Measurements from ENCODE around the gene PTPRN2. TPM values are rescaled to one million over a fixed set of nuclear protein-coding genes. Genes with fewer than 3 reads are reported as not detected.
"Not testable (repeated sequence)": the region's sequence is repeated elsewhere in the genome, so short reads cannot be mapped to it uniquely, and the experiment has no call there.

Gene PTPRN2
- polyA plus RNA-seq, 1 donor from 2014 or later = 1.6 TPM

GRCh38 chr7:157951300-157952049, 636.1 kb downstream of the PTPRN2 start:
- H3K27me3 Mint-ChIP-seq = no peaks in the 10 kb centered on the region
- peaks cover 2% of the 10 kb centered on the region for H3K36me3 Mint-ChIP-seq
- peak overlapping the region in 1 of 3 donors; percentile 59 for H3K27ac Mint-ChIP-seq
- H3K9me3 Mint-ChIP-seq = peaks cover 5 to 15% (median 10%) of the 10 kb centered on the region in 3 donors
- peak overlapping the region in 1 of 4 donors; percentile 48 for H3K4me3 Mint-ChIP-seq
- no peaks in the 10 kb centered on the region for H3K4me1 Mint-ChIP-seq

GRCh38 chr7:157949711-157950110, 637.9 kb downstream of the PTPRN2 start:
- Mint-ChIP-seq H3K36me3 (peaks cover 2% of the 10 kb centered on the region), H3K27me3 (no peaks in the 10 kb centered on the region), H3K9me3 (peaks cover 5 to 21% (median 10%) of the 10 kb centered on the region in 3 donors), H3K27ac (no peak overlapping the region), H3K4me1 (no peaks in the 10 kb centered on the region), H3K4me3 (no peak overlapping the region)

- no peak overlapping the region for H3K4me3 Mint-ChIP-seq
- H3K36me3 Mint-ChIP-seq = peaks cover 2% of the 10 kb centered on the region
- H3K4me1 Mint-ChIP-seq = no peaks in the 10 kb centered on the region
- H3K27ac Mint-ChIP-seq = no peak overlapping the region
- no peaks in the 10 kb centered on the region for H3K27me3 Mint-ChIP-seq
- peaks cover 3 to 21% (median 10%) of the 10 kb centered on the region in 3 donors for H3K9me3 Mint-ChIP-seq
These were observed 640.1 kb downstream of the PTPRN2 start for GRCh38 chr7:157947504-157947903.

- Mint-ChIP-seq H3K27me3 (no peaks in the 10 kb centered on the region), H3K27ac (no peak overlapping the region), H3K4me3 (no peak overlapping the region), H3K9me3 (peaks cover 3 to 21% (median 10%) of the 10 kb centered on the region in 3 donors), H3K4me1 (no peaks in the 10 kb centered on the region), H3K36me3 (no peaks in the 10 kb centered on the region)
These were observed 641.1 kb downstream of the PTPRN2 start for GRCh38 chr7:157946398-157947060.

- Mint-ChIP-seq H3K4me3 (no peak overlapping the region), H3K36me3 (no peaks in the 10 kb centered on the region), H3K27ac (no peak overlapping the region), H3K9me3 (peaks cover 2 to 16% (median 7%) of the 10 kb centered on the region in 3 donors), H3K27me3 (no peaks in the 10 kb centered on the region), H3K4me1 (no peaks in the 10 kb centered on the region)
These were observed 642.2 kb downstream of the PTPRN2 start for GRCh38 chr7:157945401-157945800.

GRCh38 chr7:157944734-157945291, 642.8 kb downstream of the PTPRN2 start:
- no peak overlapping the region for H3K27ac Mint-ChIP-seq
- H3K9me3 Mint-ChIP-seq = peaks cover 0 to 16% (median 5%) of the 10 kb centered on the region in 3 donors
- no peaks in the 10 kb centered on the region for H3K36me3 Mint-ChIP-seq
- no peaks in the 10 kb centered on the region for H3K27me3 Mint-ChIP-seq
- no peaks in the 10 kb centered on the region for H3K4me1 Mint-ChIP-seq
- no peak overlapping the region for H3K4me3 Mint-ChIP-seq

GRCh38 chr7:157944051-157944450, 643.6 kb downstream of the PTPRN2 start:
- H3K27ac Mint-ChIP-seq = no peak overlapping the region

GRCh38 chr7:157943561-157943960, 644.1 kb downstream of the PTPRN2 start:
- Mint-ChIP-seq H3K4me3 (no peak overlapping the region), H3K27ac (no peak overlapping the region), H3K4me1 (no peaks in the 10 kb centered on the region), H3K9me3 (peaks cover 0 to 16% (median 5%) of the 10 kb centered on the region in 3 donors), H3K27me3 (no peaks in the 10 kb centered on the region), H3K36me3 (no peaks in the 10 kb centered on the region)

More at GRCh38 chr7:157944051-157944450, 643.6 kb downstream of the PTPRN2 start:
- Mint-ChIP-seq H3K36me3 (no peaks in the 10 kb centered on the region), H3K4me1 (no peaks in the 10 kb centered on the region), H3K27me3 (no peaks in the 10 kb centered on the region), H3K4me3 (no peak overlapping the region), H3K9me3 (peaks cover 0 to 16% (median 5%) of the 10 kb centered on the region in 3 donors)

GRCh38 chr7:157941210-157941609, 646.4 kb downstream of the PTPRN2 start:
- Mint-ChIP-seq H3K27ac (no peak overlapping the region), H3K4me1 (no peaks in the 10 kb centered on the region), H3K4me3 (no peak overlapping the region), H3K36me3 (no peaks in the 10 kb centered on the region), H3K27me3 (no peaks in the 10 kb centered on the region), H3K9me3 (peaks cover 0 to 8% (median 4%) of the 10 kb centered on the region in 3 donors)

GRCh38 chr7:157940497-157940896, 647.1 kb downstream of the PTPRN2 start:
- H3K4me3 Mint-ChIP-seq = no peak overlapping the region
- H3K27ac Mint-ChIP-seq = no peak overlapping the region
- peaks cover 0 to 8% (median 4%) of the 10 kb centered on the region in 3 donors for H3K9me3 Mint-ChIP-seq
- no peaks in the 10 kb centered on the region for H3K4me1 Mint-ChIP-seq
- H3K27me3 Mint-ChIP-seq = no peaks in the 10 kb centered on the region
- no peaks in the 10 kb centered on the region for H3K36me3 Mint-ChIP-seq

- Mint-ChIP-seq H3K27me3 (no peaks in the 10 kb centered on the region), H3K4me1 (no peaks in the 10 kb centered on the region), H3K4me3 (no peak overlapping the region), H3K9me3 (peaks cover 0 to 4% (median 4%) of the 10 kb centered on the region in 3 donors), H3K27ac (no peak overlapping the region), H3K36me3 (no peaks in the 10 kb centered on the region)
These were observed 649.4 kb downstream of the PTPRN2 start for GRCh38 chr7:157938211-157938610.

- Mint-ChIP-seq H3K4me3 (no peak overlapping the region), H3K9me3 (peaks cover 2 to 8% (median 5%) of the 10 kb centered on the region in 3 donors), H3K27ac (no peak overlapping the region), H3K36me3 (no peaks in the 10 kb centered on the region), H3K4me1 (no peaks in the 10 kb centered on the region), H3K27me3 (no peaks in the 10 kb centered on the region)
These were observed 650.2 kb downstream of the PTPRN2 start for GRCh38 chr7:157937406-157937805.

- Mint-ChIP-seq H3K27ac (no peak overlapping the region), H3K27me3 (no peaks in the 10 kb centered on the region), H3K4me1 (no peaks in the 10 kb centered on the region), H3K9me3 (peaks cover 6 to 10% (median 7%) of the 10 kb centered on the region in 3 donors), H3K36me3 (no peaks in the 10 kb centered on the region), H3K4me3 (no peak overlapping the region)
These were observed 650.6 kb downstream of the PTPRN2 start for GRCh38 chr7:157936976-157937375.

- not testable (repeated sequence) for H3K27me3 Mint-ChIP-seq
These were observed 651.9 kb downstream of the PTPRN2 start for GRCh38 chr7:157935721-157936120.

More at GRCh38 chr7:157935721-157936120, 651.9 kb downstream of the PTPRN2 start:
- peaks cover 6 to 10% (median 7%) of the 10 kb centered on the region in 3 donors for H3K9me3 Mint-ChIP-seq
- not testable (repeated sequence) for H3K36me3 Mint-ChIP-seq, H3K27ac Mint-ChIP-seq, H3K4me1 Mint-ChIP-seq, H3K4me3 Mint-ChIP-seq
